ENCODE results near the gene ACKR3. TPM values are rescaled to one million over a fixed set of nuclear protein-coding genes. Genes with fewer than 3 reads are reported as not detected.

The ACKR3 gene
- total and polyA plus RNA-seq, 5 donors: 22.5 to 50.1 (median 31.1) TPM

- DNase-seq (no peak), ATAC-seq (no peak)
- WGBS: 84% methylated on average over 13 of the region's 13 CpGs
- H3K27me3 ChIP-seq (ENCODE audit: control insufficient read depth, insufficient read depth): no peaks in the 10 kb centered on the region
- H3K4me3 ChIP-seq (ENCODE audit: low read length): no peak overlapping the region
- peaks cover 2% of the 10 kb centered on the region for H3K4me1 ChIP-seq (ENCODE audit: control insufficient read depth, insufficient read depth, low read length)
- no peak overlapping the region for H3K27ac ChIP-seq (ENCODE audit: low read length)
- intact Hi-C loops (cut with DNase I): no loop called here
- no peaks in the 10 kb centered on the region for H3K9me3 ChIP-seq (ENCODE audit: control insufficient read depth, low read length)
These were observed 31.9 kb downstream of the ACKR3 start for GRCh38 chr2:236601316-236602202.

GRCh38 chr2:236602678-236603077, 33.1 kb downstream of the ACKR3 start:
- no peak for ATAC-seq
- WGBS: 74% methylated on average over 4 of the region's 4 CpGs
- Histone ChIP-seq H3K27me3 (ENCODE audit: control insufficient read depth, insufficient read depth) (no peaks in the 10 kb centered on the region), H3K27ac (ENCODE audit: low read length) (no peak overlapping the region), H3K4me3 (ENCODE audit: low read length) (no peak overlapping the region), H3K9me3 (ENCODE audit: control insufficient read depth, low read length) (no peaks in the 10 kb centered on the region), H3K4me1 (ENCODE audit: control insufficient read depth, insufficient read depth, low read length) (no peaks in the 10 kb centered on the region)
- DNase-seq: no peak
- intact Hi-C loops (cut with DNase I): no loop called here

- DNase-seq: no peak
- H3K27me3 ChIP-seq (ENCODE audit: control insufficient read depth, insufficient read depth): no peaks in the 10 kb centered on the region
- 88% methylated on average over 15 of the region's 15 CpGs for WGBS
- ATAC-seq: no peak
- no peak overlapping the region for H3K4me3 ChIP-seq (ENCODE audit: low read length)
- H3K4me1 ChIP-seq (ENCODE audit: control insufficient read depth, insufficient read depth, low read length): no peaks in the 10 kb centered on the region
- intact Hi-C loops (cut with DNase I): no loop called here
- H3K27ac ChIP-seq (ENCODE audit: low read length): no peak overlapping the region
- no peaks in the 10 kb centered on the region for H3K9me3 ChIP-seq (ENCODE audit: control insufficient read depth, low read length)
These were observed 33.9 kb downstream of the ACKR3 start for GRCh38 chr2:236603361-236604015.

GRCh38 chr2:236604575-236605344, 35.1 kb downstream of the ACKR3 start:
- no peak for DNase-seq
- no peak overlapping the region for H3K4me3 ChIP-seq (ENCODE audit: low read length)
- no peak for ATAC-seq
- no peaks in the 10 kb centered on the region for H3K27me3 ChIP-seq (ENCODE audit: control insufficient read depth, insufficient read depth)
- H3K27ac ChIP-seq (ENCODE audit: low read length): no peak overlapping the region
- H3K4me1 ChIP-seq (ENCODE audit: control insufficient read depth, insufficient read depth, low read length): no peaks in the 10 kb centered on the region
- 76% methylated on average over 20 of the region's 20 CpGs for WGBS
- no peaks in the 10 kb centered on the region for H3K9me3 ChIP-seq (ENCODE audit: control insufficient read depth, low read length)
- intact Hi-C loops (cut with DNase I): no loop called here

GRCh38 chr2:236605345-236605734, 35.7 kb downstream of the ACKR3 start:
- no peak overlapping the region for H3K4me3 ChIP-seq (ENCODE audit: low read length)
- intact Hi-C loops (cut with DNase I): no loop called here
- no peaks in the 10 kb centered on the region for H3K27me3 ChIP-seq (ENCODE audit: control insufficient read depth, insufficient read depth)
- no peaks in the 10 kb centered on the region for H3K9me3 ChIP-seq (ENCODE audit: control insufficient read depth, low read length)
- 84% methylated on average over 13 of the region's 13 CpGs for WGBS
- no peaks in the 10 kb centered on the region for H3K4me1 ChIP-seq (ENCODE audit: control insufficient read depth, insufficient read depth, low read length)
- DNase-seq: no peak
- no peak overlapping the region for H3K27ac ChIP-seq (ENCODE audit: low read length)
- no peak for ATAC-seq

- intact Hi-C loops (cut with DNase I): no loop called here
- ATAC-seq (no peak), DNase-seq (no peak)
- Histone ChIP-seq H3K9me3 (ENCODE audit: control insufficient read depth, low read length) (no peaks in the 10 kb centered on the region), H3K27ac (ENCODE audit: low read length) (no peak overlapping the region), H3K4me1 (ENCODE audit: control insufficient read depth, insufficient read depth, low read length) (no peaks in the 10 kb centered on the region), H3K4me3 (ENCODE audit: low read length) (no peak overlapping the region), H3K27me3 (ENCODE audit: control insufficient read depth, insufficient read depth) (no peaks in the 10 kb centered on the region)
- 94% methylated on average over 10 of the region's 10 CpGs for WGBS
These were observed 36.4 kb downstream of the ACKR3 start for GRCh38 chr2:236606023-236606422.

- ATAC-seq (peak in 1 of 2 donors; percentile 54), DNase-seq (no peak)
- Histone ChIP-seq H3K27ac (ENCODE audit: low read length) (no peak overlapping the region), H3K4me1 (ENCODE audit: control insufficient read depth, insufficient read depth, low read length) (no peaks in the 10 kb centered on the region), H3K9me3 (ENCODE audit: control insufficient read depth, low read length) (no peaks in the 10 kb centered on the region), H3K27me3 (ENCODE audit: control insufficient read depth, insufficient read depth) (no peaks in the 10 kb centered on the region), H3K4me3 (ENCODE audit: low read length) (no peak overlapping the region)
- intact Hi-C loops (cut with DNase I): no loop called here
- WGBS: 74% methylated on average over 9 of the region's 9 CpGs
These were observed 38.0 kb downstream of the ACKR3 start for GRCh38 chr2:236607471-236608187.

GRCh38 chr2:236608188-236608525, 38.5 kb downstream of the ACKR3 start:
- intact Hi-C loops (cut with DNase I): no loop called here
- WGBS: 83% methylated on average over 3 of the region's 3 CpGs
- Histone ChIP-seq H3K9me3 (ENCODE audit: control insufficient read depth, low read length) (no peaks in the 10 kb centered on the region), H3K4me3 (ENCODE audit: low read length) (no peak overlapping the region), H3K27me3 (ENCODE audit: control insufficient read depth, insufficient read depth) (no peaks in the 10 kb centered on the region), H3K27ac (ENCODE audit: low read length) (no peak overlapping the region), H3K4me1 (ENCODE audit: control insufficient read depth, insufficient read depth, low read length) (no peaks in the 10 kb centered on the region)
- ATAC-seq (no peak), DNase-seq (no peak)

GRCh38 chr2:236608710-236609109, 39.1 kb downstream of the ACKR3 start:
- Histone ChIP-seq H3K4me3 (ENCODE audit: low read length) (no peak overlapping the region), H3K9me3 (ENCODE audit: control insufficient read depth, low read length) (no peaks in the 10 kb centered on the region), H3K4me1 (ENCODE audit: control insufficient read depth, insufficient read depth, low read length) (no peaks in the 10 kb centered on the region), H3K27ac (ENCODE audit: low read length) (no peak overlapping the region), H3K27me3 (ENCODE audit: control insufficient read depth, insufficient read depth) (no peaks in the 10 kb centered on the region)
- intact Hi-C loops (cut with DNase I): no loop called here
- 96% methylated on average over 3 of the region's 3 CpGs for WGBS
- DNase-seq (no peak), ATAC-seq (no peak)

- WGBS: 82% methylated on average over 8 of the region's 8 CpGs
- ATAC-seq: no peak
- intact Hi-C loops (cut with DNase I): no loop called here
These were observed 41.6 kb downstream of the ACKR3 start for GRCh38 chr2:236610991-236611821.

More at GRCh38 chr2:236610991-236611821, 41.6 kb downstream of the ACKR3 start:
- no peak for DNase-seq
- no peak overlapping the region for H3K27ac ChIP-seq (ENCODE audit: low read length)
- H3K9me3 ChIP-seq (ENCODE audit: control insufficient read depth, low read length): no peaks in the 10 kb centered on the region
- H3K4me3 ChIP-seq (ENCODE audit: low read length): no peak overlapping the region
- H3K27me3 ChIP-seq (ENCODE audit: control insufficient read depth, insufficient read depth): no peaks in the 10 kb centered on the region
- H3K4me1 ChIP-seq (ENCODE audit: control insufficient read depth, insufficient read depth, low read length): no peaks in the 10 kb centered on the region
